Endothelial cell of umbilical vein (primary cell): ENCODE results near the gene MFN2.

Experiments
- EZH2 ChIP-seq: IDR thresholded peaks from 2 replicates; pipeline ENCODE4 v1.6.1; 2012; ENCODE audit warnings: borderline replicate concordance, low read depth, mild to moderate bottlenecking, moderate library complexity, low read length, inconsistent platforms; ENCODE audit not compliant: severe bottlenecking
- FOS ChIP-seq: IDR thresholded peaks from 2 replicates; pipeline ENCODE4 v1.6.1; 2011; ENCODE audit warnings: mild to moderate bottlenecking, low read length, moderate library complexity, borderline replicate concordance; ENCODE audit not compliant: insufficient read depth
- GATA2 ChIP-seq: IDR thresholded peaks from 2 replicates; pipeline ENCODE4 v1.7.0; 2011; ENCODE audit warnings: low read depth, mild to moderate bottlenecking, moderate library complexity, mixed read lengths, low read length; ENCODE audit not compliant: insufficient read length, insufficient read depth
- JUN ChIP-seq: IDR thresholded peaks from 2 replicates; pipeline ENCODE4 v1.6.1; 2011; ENCODE audit warnings: borderline replicate concordance, low read depth; ENCODE audit not compliant: insufficient read length, insufficient read depth
- MYC ChIP-seq: IDR thresholded peaks from one replicate; pipeline ENCODE4 v1.6.1; 2011; ENCODE audit warnings: mild to moderate bottlenecking, low read depth, low read length
- POLR2A ChIP-seq: IDR thresholded peaks from 2 replicates; pipeline ENCODE4 v1.6.1; 2012; ENCODE audit warnings: low read depth, mild to moderate bottlenecking, control low read depth, low read length
- TF ChIP-seq, protein P1 (sequence below), 2 donors: IDR thresholded peaks; 1 replicate in 1 of 2; 2 replicates in 1 of 2; pipeline ENCODE4 v1.5.1; 2011; ENCODE audit warnings: low read length in 2 of 2, mild to moderate bottlenecking in 2 of 2, moderate library complexity in 2 of 2, control low read depth in 1 of 2, inconsistent platforms in 1 of 2, low read depth in 1 of 2; ENCODE audit not compliant: insufficient read depth in 1 of 2; ENCODE audit errors: extremely low read depth in 1 of 2
- TF ChIP-seq, protein P2 (sequence below): IDR thresholded peaks from 2 replicates; pipeline ENCODE4 v1.6.1; 2011; ENCODE audit not compliant: insufficient read depth, insufficient read length

DNA sequence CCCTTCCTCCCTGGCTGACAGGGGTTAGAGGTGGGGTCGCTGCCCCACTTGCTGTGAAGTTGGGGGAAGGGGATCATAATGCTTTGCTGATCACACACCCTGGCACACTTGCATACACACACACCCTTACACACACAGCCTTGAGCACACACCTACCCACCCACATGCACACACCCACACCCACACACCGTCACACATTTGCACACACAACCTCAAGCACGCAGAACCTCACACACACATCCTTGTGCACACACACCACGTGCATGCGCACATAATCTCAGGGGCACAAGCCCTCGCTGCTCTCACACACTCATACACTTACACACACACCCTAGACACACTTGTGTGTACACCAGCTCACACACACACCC lies 66.5 kb downstream of the MFN2 start:
- TF ChIP-seq POLR2A (no peak), GATA2 (no peak), JUN (no peak), EZH2 (no peak), FOS (no peak), MYC (no peak)
- TF ChIP-seq, protein P1, sequence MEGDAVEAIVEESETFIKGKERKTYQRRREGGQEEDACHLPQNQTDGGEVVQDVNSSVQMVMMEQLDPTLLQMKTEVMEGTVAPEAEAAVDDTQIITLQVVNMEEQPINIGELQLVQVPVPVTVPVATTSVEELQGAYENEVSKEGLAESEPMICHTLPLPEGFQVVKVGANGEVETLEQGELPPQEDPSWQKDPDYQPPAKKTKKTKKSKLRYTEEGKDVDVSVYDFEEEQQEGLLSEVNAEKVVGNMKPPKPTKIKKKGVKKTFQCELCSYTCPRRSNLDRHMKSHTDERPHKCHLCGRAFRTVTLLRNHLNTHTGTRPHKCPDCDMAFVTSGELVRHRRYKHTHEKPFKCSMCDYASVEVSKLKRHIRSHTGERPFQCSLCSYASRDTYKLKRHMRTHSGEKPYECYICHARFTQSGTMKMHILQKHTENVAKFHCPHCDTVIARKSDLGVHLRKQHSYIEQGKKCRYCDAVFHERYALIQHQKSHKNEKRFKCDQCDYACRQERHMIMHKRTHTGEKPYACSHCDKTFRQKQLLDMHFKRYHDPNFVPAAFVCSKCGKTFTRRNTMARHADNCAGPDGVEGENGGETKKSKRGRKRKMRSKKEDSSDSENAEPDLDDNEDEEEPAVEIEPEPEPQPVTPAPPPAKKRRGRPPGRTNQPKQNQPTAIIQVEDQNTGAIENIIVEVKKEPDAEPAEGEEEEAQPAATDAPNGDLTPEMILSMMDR (IDR thresholded peaks at IDR 0.05; ENCODE audit: extremely low read depth in 1 of 2, insufficient read depth in 1 of 2, low read depth in 1 of 2, low read length in 2 of 2): no peak
- TF ChIP-seq, protein P2, sequence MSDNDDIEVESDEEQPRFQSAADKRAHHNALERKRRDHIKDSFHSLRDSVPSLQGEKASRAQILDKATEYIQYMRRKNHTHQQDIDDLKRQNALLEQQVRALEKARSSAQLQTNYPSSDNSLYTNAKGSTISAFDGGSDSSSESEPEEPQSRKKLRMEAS: no peak
